Left cardiac atrium (tissue), 4 donors: ENCODE results near the gene HERPUD1. TPM values are rescaled to one million over a fixed set of nuclear protein-coding genes. Genes with fewer than 3 reads are reported as not detected.

Source experiments
- ATAC-seq, 2 donors: fragments of 200-7000 bp; cut with Tn5 transposase; one replicate each; pipeline ENCODE4 v1.9.1; 2020; ENCODE audit warnings: mild to moderate bottlenecking in 2 of 2, moderate library complexity in 2 of 2
- DNase-seq: peaks from one replicate; pipeline ENCODE4 v3.0.0-alpha.2; 2020
- intact Hi-C, 2 donors: fragments of 100-400 bp; cut with DNase I; formaldehyde crosslinking; loops; one replicate each; pipeline versions ENCODE4 v1.14.1 to v1.15.1; 2022 to 2023
- total RNA-seq, 2 donors: library from RNA; stranded (reverse); fragmentation: NEBNext Ultra II Directional; extraction: Animal tissue kit (Norgen Biotek cat#: 25700); gene quantifications; one replicate each; pipeline ENCODE4 v1.2.1, GENCODE V29; 2021
- donor health status: DM: no; HTN: yes; CAD: no.
- donor health status: DM: no; HTN: yes; CAD: no; lungs with severe emphysema.
- donor health status: DM: yes; HTN: yes; CAD: no.
- donor health status: Dilated cardiomyopathy.

The HERPUD1 gene
- total RNA-seq, 2 donors from 2014 or later = 105 to 113 TPM

DNA sequence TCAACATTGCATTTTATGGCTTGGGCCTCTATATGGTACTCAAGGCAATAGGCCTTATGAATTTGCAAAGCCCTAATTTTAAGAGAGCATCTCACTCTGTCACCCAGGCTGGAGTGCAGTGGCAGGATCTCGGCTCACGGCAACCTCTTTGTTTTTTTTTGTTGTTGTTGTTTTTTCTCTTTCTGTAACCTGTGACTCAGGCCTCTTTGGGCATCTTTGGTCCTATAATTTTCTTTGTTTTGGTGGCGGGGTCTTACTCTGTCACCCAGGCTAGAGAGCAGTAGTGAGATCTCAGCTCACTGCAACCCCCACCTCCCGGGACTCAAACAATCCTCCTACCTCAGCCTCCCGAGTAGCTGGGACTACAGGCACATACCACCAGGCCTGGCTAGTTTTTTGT lies 21.8 kb upstream of the HERPUD1 start:
- DNase-seq = no peak
- ATAC-seq = no peak
- intact Hi-C loops = no loop called here

DNA sequence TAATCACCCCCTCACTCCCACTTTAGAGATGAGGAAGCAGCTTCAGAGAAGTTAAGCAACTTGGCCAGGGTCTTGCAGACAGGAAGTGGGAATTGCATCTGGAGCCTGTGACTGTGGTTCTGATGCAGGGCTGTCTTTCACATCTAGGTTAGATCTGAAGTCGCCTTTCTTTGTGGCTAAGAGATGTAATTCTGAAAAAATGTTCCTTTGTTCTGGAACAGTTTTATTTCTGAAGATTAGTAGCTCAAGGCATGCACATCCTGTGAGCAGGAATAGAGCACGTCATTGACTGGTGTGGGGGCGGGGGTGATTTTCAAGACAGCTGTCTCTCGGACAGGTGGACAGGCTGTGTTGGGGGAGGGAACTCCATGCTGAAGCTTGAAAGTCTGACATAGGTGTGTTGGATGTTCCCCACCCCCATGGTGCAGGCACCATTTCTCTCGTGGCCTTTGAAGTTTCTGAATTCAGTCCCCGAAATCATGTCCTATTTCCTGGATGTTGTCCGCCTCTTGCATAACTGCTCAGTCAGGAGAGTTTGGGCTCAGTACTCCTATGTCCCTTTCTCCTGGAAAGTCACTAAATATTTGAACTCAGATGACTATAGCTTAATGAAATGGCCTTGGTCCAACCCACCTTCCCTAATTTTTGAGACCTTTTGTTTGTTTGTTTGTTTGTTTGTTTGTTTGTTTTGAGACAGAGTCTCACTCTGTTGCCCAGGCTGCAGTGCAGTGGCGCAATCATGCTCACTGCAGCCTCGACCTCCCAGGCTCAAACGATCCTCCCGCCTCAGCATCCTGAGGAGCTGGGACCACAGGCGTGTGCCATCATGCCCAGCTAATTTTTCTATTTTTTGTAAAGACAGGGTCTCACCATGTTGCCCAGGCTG lies 21.0 kb upstream of the HERPUD1 start:
- peak; percentile 53 to 61 for ATAC-seq
- no peak for DNase-seq
- intact Hi-C loops = no loop called here

DNA sequence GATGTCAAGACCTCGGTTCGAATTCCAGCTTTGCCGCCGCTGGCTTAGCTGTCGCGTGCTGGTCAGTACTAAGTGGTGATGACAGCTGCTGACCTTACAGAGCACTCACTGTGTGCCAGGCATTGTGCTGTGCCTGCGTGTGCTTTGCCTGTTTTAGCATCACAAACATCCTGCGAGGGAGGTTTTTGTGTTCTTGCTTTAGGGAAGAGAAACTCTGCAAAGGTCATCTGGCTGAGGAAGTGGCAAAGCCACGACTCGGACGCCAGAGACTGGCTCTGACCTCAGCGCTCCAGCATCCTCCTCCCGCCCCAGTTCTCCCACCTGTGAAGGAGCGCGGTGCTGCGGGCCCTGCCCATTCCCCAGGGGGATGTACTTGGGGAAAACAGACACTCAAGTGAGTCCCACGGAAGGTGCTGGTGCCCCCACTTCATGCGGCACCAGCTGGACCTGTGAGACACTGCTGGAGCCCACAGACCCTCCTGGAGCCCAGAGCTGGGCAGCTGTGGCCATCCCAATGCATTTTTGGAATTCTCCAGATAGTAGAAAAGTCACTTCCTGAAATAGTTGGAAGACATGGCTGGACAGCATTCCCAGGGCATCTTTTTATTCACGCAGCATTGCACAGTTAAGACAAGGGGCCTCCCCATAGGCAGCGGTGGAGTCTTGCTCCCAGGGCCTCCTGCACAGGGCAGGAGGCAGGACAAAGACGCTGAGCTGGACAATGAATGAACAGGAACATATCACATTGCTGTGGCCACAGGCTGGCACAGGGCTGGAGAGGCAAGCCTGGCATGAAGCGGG lies 20.0 kb upstream of the HERPUD1 start:
- intact Hi-C loops = no loop called here
- DNase-seq (peak; percentile 42), ATAC-seq (peak; percentile 70 to 76)

DNA sequence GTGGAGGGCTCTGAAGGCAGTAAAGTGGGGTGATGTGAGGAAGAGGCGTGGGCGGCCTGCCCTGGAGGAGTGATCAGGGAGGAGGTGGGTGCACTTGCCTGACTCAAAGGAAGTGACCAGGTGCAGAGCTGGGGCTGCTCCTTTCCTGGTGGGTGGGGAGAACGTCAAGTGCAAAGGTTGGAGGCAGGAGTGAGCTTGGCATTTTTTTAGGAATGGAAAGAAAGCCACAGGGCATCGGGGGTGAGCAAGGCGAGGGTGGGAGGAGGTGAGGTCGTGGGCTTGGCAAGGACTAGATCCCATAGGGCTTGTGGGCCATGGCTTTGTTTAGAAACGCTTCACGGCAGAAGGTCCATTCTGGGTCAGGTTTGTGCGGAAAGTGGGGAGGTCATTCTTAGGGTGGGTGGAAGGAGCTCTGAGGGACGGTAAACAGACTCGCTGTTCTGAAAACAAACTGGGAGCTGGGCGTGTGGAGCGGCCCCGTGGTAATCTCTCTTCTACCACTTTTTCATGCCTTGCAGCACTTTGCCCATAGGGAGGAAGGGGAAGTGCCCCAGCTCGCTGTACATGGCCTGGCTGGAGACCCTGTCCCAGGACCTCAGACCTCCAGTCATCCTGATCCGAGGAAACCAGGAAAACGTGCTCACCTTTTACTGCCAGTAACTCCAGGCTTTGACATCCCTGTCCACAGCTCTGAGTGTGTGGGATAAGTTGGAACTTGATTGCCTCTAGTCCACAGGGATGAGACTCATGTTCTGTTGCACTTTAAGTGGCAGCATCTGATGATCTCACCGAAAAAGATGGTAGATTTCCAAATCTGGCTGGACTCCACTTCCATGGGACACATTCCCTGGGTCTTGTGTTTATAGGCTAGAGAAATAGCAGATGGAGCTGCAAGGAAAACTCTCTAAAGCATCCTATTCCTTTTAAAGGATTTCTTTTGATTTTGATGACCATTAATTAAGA lies 18.9 kb upstream of the HERPUD1 start:
- intact Hi-C loops = no loop called here
- ATAC-seq = no peak

DNA sequence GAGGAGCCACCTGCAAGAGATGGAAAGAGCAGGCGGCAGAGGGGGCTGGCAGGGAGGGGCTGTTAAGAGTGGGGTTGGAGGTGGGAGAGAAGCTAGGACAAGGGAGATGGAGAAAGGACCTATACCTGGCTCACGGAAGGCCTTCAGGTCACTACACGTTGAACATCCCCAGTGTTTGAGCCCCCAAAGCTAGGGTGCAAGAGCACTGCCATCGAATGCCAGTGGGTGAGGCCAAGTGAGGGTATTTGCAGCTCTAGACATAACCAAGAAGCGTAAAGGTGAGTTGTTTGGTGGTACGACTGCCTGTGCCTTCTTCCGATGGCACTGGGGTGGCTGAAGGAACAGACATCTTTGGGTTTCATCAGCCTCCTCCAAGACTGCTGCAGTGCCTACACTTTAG lies 17.0 kb upstream of the HERPUD1 start:
- ATAC-seq (no peak), DNase-seq (no peak)
- intact Hi-C loops = no loop called here

More for the DNA sequence above, 18.9 kb upstream of the HERPUD1 start:
- DNase-seq = no peak

DNA sequence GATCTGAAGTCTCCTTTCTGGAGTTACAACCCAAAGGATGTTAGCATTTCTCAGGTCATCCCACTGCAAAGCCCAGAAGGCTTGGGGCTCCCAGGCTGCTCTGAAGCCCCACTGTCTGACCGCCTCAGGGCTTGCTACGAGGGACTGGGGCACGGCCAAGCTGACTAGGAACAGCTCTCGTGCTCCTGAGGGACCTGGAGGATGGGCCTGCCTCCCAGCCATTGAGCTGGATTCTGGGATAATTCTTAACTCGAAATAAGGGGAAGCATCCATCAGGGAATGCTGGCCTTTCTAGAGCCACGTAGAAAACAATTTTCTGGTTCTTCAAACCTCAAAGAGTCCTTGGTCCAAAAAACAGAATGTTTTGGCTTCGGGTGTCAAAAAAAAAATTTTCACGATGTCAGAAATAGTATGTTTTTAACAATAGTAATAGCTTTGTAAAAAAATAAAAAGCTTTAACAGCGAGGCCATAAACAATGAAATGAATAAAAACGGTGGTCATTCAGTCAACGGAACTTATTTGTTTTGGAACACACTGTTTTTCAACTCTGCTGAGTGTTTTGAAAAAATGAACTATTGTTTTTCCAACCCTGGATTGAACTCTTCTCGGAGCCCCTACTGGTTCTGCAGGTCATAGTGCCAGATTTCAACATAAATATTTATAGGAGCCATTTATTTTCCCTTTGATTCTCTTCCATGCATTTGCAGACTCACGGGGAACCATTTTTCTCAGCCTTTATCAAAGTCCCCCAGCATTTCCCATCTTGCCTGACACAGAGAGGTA lies 16.4 kb upstream of the HERPUD1 start:
- intact Hi-C loops = no loop called here
- peak; percentile 49 for DNase-seq
- ATAC-seq = peak in 1 of 2 donors; percentile 36

DNA sequence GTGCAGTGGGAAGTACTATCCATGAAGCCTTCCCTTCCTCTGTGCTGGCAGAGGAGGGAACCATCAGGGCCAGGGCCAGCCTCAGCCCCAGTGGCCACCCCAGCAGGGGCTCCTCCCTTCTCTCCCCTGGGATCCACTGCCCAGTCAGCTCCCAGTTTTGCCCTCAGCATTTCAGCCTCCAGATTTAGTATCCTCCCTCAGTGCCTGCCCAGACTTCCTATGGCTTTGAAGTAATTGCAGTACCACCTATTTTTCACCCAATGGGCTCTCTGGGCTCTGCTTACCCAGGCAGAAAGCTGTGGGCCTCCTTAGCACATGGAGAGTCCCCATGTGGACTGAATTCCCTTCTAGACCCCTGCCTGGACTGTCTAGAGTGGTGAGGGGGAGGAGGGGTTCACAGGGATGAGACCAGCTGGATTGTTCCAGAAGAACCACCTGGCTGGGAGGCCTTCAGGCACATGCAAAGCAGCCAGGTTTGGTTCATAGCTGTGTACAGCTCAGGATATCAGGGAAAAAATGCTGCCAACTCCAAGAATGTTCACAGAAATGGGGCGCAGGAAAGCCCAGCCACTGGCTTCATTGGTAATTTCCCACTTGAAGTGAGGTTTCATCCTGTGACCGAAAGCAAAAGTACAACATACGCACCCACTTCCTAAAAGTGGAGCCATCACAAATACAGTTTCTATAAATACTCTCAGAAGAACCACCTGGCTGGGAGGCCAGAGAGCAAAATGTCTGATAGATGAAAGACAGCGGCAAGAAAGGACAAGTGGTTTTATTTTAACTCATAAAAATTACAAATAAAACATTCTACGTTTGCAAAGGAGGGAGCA lies 15.2 kb upstream of the HERPUD1 start:
- peak; percentile 8 to 14 for ATAC-seq
- no peak for DNase-seq
- intact Hi-C loops = no loop called here

DNA sequence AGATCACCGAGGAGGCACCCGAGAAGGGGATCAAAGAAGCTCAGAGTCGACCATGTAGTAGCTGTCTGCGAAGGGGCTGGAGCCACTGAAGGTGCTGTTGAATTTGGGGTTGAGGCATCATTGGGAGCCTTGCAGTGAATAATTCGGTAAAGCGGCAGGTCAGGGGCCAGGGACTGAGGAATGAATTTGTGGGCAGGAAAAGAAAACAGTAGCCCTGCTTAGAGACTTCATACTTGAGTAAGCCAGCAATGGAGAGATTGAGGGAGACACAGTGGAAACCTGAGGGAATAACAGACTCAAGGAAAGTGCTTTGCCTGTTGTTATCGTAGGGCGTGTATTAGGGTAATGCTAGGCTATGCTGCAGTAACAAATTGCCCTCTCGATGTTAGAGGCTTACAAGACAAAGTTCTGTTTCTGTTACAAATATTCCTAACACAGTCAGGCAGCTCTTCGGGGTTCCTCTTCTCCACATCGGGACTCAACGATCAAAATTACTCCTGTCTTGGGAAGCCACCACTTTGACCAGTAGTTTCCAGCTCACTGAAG lies 13.4 kb upstream of the HERPUD1 start:
- ATAC-seq (no peak), DNase-seq (no peak)
- intact Hi-C loops = no loop called here

DNA sequence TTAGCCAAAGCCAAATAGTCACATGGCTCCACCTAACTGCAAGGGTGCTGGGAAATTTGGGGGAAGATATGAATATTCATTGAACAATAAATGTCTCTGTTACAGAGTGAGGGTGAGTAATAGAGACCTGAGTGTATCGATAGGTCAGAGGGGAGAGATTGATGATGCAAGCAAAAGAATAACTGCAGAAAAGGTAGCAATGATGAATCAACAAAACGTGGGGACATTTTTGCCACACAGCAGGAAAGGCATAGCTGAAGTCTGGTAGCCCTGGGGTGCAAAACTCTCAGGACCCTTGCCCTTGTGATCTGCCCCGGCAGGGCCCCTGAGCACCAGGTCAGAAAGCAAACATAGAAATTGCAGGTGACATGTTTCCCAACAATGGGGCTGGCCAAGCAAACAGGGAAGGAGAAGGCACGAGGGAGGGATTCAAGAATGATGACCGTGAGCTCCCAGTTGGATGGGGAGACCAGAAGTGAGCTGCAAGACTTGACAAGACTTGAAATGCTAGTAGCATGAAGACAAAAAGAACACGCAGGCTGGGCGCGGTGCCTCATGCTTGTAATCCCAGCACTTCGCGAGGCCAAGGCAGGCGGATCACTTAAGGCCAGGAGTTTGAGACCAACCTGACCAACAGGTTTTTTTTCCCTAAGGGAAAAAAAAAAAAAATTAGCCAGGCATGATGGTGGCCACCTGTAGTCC lies 12.7 kb upstream of the HERPUD1 start:
- ATAC-seq (no peak), DNase-seq (no peak)
- intact Hi-C loops = no loop called here

DNA sequence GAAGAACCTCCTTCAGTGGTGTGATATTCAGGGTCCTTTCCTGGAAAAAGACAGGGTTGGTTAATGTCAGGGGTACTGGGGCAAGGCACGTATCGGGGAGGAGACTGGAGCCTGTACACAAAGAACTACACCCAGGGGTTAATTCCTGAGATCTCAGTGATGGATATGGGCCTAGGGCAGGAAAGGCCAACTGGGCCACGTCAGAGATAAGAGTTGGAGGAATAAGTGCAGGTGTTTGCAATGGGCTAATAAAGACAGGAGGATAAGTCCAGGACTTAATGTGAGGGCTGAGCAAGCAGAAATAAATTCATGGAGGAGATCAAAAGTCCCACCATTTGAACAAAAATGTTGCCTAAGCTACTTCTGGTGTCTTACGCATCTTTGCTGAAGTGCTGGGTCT lies 10.4 kb upstream of the HERPUD1 start:
- intact Hi-C loops = no loop called here
- DNase-seq (no peak), ATAC-seq (no peak)

DNA sequence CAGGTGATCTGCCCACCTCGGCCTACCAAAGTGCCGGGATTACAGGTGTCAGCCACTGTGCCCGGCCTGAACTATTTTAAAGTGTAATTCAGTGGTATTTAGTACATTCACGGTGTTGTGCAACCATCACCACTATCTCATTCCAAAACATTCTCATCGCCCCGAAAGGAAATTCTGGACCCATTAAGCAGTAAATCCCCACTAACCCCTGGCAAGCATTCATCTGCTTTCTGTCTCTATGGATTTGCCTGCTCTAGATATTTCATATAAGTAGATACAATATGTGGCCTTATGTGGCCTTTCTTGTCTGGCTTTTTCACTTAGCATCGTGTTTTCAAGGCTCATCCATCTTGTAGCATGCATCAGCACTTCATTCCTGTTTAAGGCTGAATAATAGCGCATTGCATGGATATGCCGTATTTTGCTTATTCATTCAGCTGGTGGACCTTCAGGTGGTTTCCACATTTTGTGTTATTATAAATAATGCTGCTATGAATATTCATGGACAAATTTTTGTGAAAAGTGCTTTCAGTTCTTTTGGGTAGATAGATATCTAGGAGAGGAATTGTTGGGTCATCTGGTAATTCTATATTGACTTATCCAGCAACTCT lies 8.4 kb upstream of the HERPUD1 start:
- intact Hi-C loops = no loop called here
- no peak for ATAC-seq

DNA sequence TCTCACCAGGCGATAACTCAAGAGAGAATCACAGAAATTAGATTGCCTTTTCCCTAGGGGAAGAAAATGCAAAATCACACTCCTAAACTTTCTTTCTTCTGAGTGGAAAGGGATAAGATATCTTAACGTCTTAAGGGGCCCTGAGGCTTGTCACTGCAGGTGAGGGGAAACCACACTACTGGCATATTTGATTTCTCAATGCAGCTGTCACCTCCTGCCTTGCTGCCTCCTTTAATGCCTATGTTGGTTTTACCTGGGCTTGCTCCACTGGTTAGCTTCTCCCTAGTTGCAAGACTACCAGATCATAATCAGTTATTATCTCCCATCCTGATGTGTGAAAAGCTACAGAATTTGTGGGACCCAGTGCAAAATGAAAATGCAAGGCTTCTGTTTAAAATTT lies 4.5 kb upstream of the HERPUD1 start:
- ATAC-seq (no peak), DNase-seq (no peak)
- intact Hi-C loops = no loop called here

More for the DNA sequence above, 8.4 kb upstream of the HERPUD1 start:
- DNase-seq = no peak

DNA sequence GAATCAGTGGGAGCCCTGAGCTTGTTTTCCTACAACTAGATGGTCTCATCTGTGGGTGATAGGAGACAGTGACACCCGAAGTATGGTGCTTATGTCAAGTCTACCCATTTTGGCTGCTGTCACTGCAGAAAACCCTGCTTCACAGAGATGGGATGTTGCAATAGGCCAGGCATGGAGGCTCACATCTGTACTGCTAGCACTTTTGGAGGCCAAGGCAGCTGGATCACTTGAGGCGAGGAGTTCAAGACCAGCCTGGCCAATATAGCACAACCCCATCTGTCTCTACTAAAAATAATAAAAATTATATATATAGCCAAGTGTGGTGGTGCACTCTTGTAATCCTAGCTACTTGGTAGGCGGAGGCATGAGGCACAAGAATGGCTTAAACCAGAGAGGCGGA lies 2.3 kb upstream of the HERPUD1 start:
- intact Hi-C loops = no loop called here
- DNase-seq (no peak), ATAC-seq (no peak)

DNA sequence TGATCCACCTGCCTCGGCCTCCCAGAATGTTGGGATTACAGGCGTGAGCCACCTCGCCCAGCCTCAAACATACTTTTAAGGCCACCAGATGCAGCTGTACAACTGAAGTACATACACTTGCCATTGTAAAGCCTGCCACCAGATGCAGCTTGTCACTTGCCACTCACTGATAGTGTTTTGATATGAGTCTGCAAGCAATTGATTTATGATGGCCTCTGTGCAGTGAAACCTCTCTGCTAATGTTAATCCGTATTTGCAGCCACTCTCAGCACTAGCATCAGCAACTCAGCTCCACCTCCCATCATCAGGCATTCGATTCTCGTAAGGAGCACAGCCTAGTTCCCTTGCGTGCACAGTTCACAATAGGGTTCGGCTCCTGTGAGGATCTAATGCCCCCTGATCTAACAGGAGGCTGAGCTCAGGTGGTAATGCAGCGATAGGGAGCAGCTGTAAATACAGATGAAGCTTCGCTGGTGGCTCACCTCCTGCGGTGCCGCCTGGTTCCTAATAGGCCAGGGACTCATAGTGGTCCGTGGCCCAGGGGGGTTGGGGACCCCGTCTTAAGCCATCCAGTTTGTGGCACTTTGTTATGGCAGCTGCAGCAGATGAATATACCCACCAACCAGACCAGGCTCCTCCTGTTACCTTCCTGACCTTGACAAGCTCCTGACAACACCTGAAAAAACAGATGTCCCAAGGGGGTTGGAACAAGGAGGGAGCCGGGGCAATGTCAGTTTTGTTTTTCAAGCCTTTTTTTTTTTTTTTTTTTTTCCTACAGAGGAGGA lies 1.3 kb upstream of the HERPUD1 start:
- intact Hi-C loops = no loop called here
- DNase-seq (no peak), ATAC-seq (no peak)

DNA sequence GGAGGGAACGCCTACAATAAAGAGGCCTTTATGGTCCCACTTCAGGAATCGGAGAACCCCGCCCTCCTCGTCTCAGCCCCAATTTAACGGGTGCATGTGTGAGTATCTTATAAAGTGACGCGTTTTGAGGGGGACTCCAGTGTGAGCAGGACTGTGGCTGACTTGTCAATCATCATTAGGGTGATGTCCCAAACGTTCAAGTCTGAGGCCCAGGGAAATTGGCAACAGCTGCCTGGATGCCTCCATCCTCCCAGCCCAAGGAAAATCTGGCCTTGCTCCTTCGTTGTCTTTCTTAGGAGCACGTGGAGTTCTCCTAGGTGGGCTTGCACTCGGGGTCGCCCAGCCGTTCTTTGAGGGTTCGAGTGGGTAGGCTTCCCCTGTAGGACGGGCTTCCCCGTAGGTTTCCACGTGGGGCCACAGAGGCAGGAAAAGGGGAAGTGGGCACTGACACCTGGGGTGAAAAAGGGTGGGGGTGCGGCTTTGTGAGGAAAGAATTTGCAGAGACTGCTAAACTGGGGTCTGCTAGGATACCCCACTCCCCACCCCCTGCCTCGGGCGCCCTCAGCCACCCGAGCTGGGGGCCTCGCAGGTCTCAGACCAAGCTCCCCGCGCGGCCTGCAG lies 561 bp upstream of the HERPUD1 start:
- DNase-seq (peak; percentile 25), ATAC-seq (no peak)
- intact Hi-C loops = no loop called here
